GM10266 (cell line): ENCODE measurements around the gene OTUB2.

ENCODE experiments used
- DNase-seq: peaks from one replicate; pipeline ENCODE4 v3.0.0; 2012; ENCODE audit errors: extremely low spot score
- TF ChIP-seq, protein P1 (sequence below): IDR thresholded peaks from 2 replicates; pipeline ENCODE4 v1.5.1; 2012; ENCODE audit warnings: mild to moderate bottlenecking, low read depth; ENCODE audit not compliant: control insufficient read depth, insufficient read depth; ENCODE audit errors: missing control alignments

OTUB2 gene

DNA sequence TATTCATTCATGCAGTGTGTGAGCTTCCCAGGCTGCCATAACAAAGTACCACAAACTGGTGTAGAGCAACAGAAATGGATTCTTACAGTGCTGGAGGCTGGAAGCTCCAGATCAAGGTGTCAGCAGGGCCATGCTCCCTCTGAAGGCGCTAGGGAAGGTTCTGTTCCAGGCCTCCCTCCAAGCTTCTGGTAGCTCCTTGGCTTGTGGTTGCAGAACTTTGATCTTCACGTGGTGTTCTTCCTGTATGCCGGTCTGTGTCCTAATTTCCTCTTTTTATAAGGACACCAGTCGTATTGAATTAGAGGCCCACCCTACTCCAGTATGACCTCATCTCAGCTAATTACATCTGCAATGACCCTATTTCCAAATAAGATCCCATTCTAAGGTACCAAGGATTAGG lies 3.1 kb downstream of the OTUB2 start:
- no peak for DNase-seq
- TF ChIP-seq, protein P1, sequence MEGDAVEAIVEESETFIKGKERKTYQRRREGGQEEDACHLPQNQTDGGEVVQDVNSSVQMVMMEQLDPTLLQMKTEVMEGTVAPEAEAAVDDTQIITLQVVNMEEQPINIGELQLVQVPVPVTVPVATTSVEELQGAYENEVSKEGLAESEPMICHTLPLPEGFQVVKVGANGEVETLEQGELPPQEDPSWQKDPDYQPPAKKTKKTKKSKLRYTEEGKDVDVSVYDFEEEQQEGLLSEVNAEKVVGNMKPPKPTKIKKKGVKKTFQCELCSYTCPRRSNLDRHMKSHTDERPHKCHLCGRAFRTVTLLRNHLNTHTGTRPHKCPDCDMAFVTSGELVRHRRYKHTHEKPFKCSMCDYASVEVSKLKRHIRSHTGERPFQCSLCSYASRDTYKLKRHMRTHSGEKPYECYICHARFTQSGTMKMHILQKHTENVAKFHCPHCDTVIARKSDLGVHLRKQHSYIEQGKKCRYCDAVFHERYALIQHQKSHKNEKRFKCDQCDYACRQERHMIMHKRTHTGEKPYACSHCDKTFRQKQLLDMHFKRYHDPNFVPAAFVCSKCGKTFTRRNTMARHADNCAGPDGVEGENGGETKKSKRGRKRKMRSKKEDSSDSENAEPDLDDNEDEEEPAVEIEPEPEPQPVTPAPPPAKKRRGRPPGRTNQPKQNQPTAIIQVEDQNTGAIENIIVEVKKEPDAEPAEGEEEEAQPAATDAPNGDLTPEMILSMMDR, result no peak

DNA sequence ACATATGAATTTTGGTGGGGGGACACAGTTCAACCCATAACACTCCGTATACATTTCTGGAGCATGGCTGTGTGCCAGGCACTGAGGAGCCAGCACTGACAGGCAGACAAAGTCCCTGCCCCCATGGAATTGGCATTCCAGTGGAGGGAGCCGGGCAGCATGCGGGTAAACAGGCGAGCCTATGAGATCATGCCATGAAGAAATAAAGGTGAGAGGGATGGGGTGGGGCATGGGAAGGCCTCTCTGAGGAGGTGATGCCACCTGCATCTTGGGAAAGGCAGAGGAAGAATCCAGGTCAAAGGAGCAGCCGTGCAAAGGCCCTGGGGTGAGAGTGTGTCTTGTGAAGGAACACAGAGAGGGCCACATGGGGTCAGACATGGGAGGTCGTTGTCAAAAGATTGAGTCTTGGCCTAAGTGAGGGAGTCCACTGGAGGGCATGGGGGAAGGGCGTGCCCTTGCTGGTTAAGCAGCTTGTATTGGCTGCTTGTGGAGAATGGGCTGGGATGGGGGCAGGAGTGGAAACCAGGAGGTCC lies 3.6 kb downstream of the OTUB2 start:
- TF ChIP-seq, protein P1, result no peak
- DNase-seq, result no peak

- TF ChIP-seq, protein P1, result no peak
- DNase-seq, result no peak
Observed at GRCh38 chr14:94030571-94030970, 4.4 kb downstream of the OTUB2 start.

- TF ChIP-seq, protein P1, result no peak
- DNase-seq, result no peak
Observed at GRCh38 chr14:94031161-94031882, 5.2 kb downstream of the OTUB2 start.

DNA sequence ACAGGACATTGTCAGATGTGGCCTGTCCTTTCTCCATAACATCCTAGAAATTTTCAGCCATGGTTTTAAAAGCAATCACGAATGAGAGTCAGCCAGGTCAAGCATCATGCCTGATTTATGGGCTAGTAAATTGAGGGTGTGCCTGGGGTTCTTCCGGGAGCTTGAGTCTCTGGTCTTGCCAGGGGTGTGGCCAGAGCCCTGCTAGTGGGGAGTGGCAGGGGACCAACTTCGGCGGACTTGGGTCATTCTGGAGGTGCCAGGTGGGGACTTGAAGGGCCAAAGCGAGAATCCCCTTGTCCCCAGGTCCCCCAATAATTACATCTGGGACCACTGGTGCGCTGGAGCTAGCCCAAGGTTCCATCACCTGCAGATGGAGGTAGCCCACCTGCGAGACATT lies 5.7 kb downstream of the OTUB2 start:
- DNase-seq, result no peak
- TF ChIP-seq, protein P1, result no peak

DNA sequence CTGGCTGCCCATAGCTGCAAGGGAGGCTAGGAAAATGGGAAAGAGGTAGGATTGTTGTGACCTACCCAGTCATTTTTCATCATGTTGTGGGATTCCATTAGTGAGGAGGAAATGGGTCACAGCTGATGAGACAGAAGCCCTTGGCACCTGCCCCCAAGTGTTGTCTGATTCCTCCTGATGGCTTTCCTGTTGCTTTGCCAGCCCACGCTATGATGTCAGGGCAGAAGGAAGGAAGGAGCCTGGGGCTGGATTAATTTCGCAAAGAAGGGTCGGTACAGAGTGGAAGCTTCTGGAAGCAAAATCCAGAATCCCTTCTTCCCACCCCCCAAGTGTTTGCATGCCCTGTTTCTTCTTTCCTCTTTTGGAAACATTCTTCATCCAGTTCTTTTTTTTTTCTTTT lies 8.7 kb downstream of the OTUB2 start:
- TF ChIP-seq, protein P1, result no peak
- DNase-seq, result no peak
